Spleen (tissue), 11 donors: ENCODE measurements around the gene AKAP6. TPM values are rescaled to one million over a fixed set of nuclear protein-coding genes. Genes with fewer than 3 reads are reported as not detected.
"Not testable (repeated sequence)": the region's sequence is repeated elsewhere in the genome, so short reads cannot be mapped to it uniquely, and the experiment has no call there.

Source experiments
- DNase-seq: peaks from one replicate; pipeline ENCODE4 v3.0.0-alpha.2; 2020
- H3K27ac ChIP-seq, 8 donors: fragments of 200-600 bp; sonication (generic) in 7 of 8; 1 replicate in 4 of 8; 2 replicates in 4 of 8; pipeline versions ENCODE4 v1.5.0 to v1.8.0; 2016 to 2021; ENCODE audit warnings: inconsistent platforms in 4 of 8, mild to moderate bottlenecking in 4 of 8, moderate library complexity in 1 of 8
- H3K27me3 ChIP-seq, 7 donors: fragments of 200-600 bp; sonication (generic) in 6 of 7; replicated peaks in 1 of 7; 1 replicate in 4 of 7; 2 replicates in 3 of 7; pipeline versions ENCODE4 v1.5.0 to v1.8.0; 2016 to 2021; ENCODE audit warnings: inconsistent platforms in 3 of 7, mild to moderate bottlenecking in 1 of 7
- H3K36me3 ChIP-seq, 6 donors: fragments of 200-600 bp; sonication (generic) in 5 of 6; 1 replicate in 4 of 6; 2 replicates in 2 of 6; pipeline versions ENCODE4 v1.5.0 to v1.8.0; 2016 to 2021; ENCODE audit warnings: inconsistent platforms in 2 of 6
- H3K4me1 ChIP-seq, 6 donors: fragments of 200-600 bp; sonication (generic) in 5 of 6; 1 replicate in 3 of 6; 2 replicates in 3 of 6; pipeline versions ENCODE4 v1.5.0 to v1.8.0; 2016 to 2021; ENCODE audit warnings: inconsistent platforms in 3 of 6
- H3K4me3 ChIP-seq, 8 donors: fragments of 200-600 bp; sonication (generic) in 7 of 8; 1 replicate in 4 of 8; 2 replicates in 4 of 8; pipeline versions ENCODE4 v1.5.0 to v1.8.0; 2016 to 2021; ENCODE audit warnings: inconsistent platforms in 4 of 8, mild to moderate bottlenecking in 4 of 8, moderate library complexity in 2 of 8
- H3K9me3 ChIP-seq, 8 donors: fragments of 200-600 bp; sonication (generic) in 7 of 8; 1 replicate in 4 of 8; 2 replicates in 4 of 8; pipeline versions ENCODE4 v1.5.0 to v1.8.0; 2016 to 2021; ENCODE audit warnings: inconsistent platforms in 4 of 8
- POLR2A ChIP-seq, 3 donors: fragments of 450-650 bp; IDR thresholded peaks; one replicate each; pipeline ENCODE4 v1.5.1; 2017; ENCODE audit warnings: antibody characterized with exemption in 3 of 3, mild to moderate bottlenecking in 1 of 3
- POLR2AphosphoS5 ChIP-seq, 3 donors: sonication (generic); formaldehyde crosslinking; IDR thresholded peaks; one replicate each; pipeline ENCODE4 v1.5.1; 2017; ENCODE audit warnings: antibody characterized with exemption in 3 of 3
- WGBS, 5 donors: extraction: QIAGEN DNeasy Blood & Tissue Kit in 3 of 5; methylation state at CpG; one replicate each; pipeline versions ENCODE4 v1.1.5 to v1.1.7; 2013 to 2018; 5-methylcytosine and 5-hydroxymethylcytosine counted together
- intact Hi-C: fragments of 100-400 bp; cut with DNase I; formaldehyde crosslinking; loops from one replicate; pipeline ENCODE4 v1.15.0; 2023; ENCODE audit warnings: low total_unique reads
- polyA plus RNA-seq, 3 donors: library from polyadenylated mRNA; stranded (reverse); fragments of 200-250 nt; gene quantifications; one replicate each; pipeline ENCODE4 v1.2.1, GENCODE V29; 2013
- total RNA-seq, 7 donors: library from RNA; depleted of rRNA in 3 of 7; stranded (reverse); fragments of >200 nt in 3 of 7; fragmentation: NEBNext Ultra II Directional in 4 of 7; extraction: Animal tissue kit (Norgen Biotek cat#: 25700) in 4 of 7; gene quantifications; one replicate each; pipeline versions ENCODE4 v1.1.0 to v1.2.1, GENCODE V29; 2016 to 2021
- TF ChIP-seq, protein P1 (sequence below), 11 experiments: fragments of 200-600 bp in 7 of 11; fragments of 450-650 bp in 4 of 11; sonication (generic) in 4 of 11; IDR thresholded peaks in 8 of 11; conservative IDR thresholded peaks in 3 of 11; 1 replicate in 7 of 11; 2 replicates in 4 of 11; pipeline versions ENCODE4 v1.4.0 to v1.8.0; 2016 to 2021; ENCODE audit warnings: antibody characterized with exemption in 11 of 11, inconsistent platforms in 4 of 11, mild to moderate bottlenecking in 1 of 11
- donor health status: healthy with polysubstance abuse.
- donor health status: DM: no; HTN: no; CAD: no; lungs with moderate emphysema.
- donor health status: DM: no; HTN: no; CAD: no.
- donor health status: Bipolar disorder and iron deficiency.
- donor health status: healthy.
- donor health status: DM: no; HTN: no; CAD: no.
- donor health status: DM: yes; HTN: yes; CAD: no.

AKAP6 gene
- total and polyA plus RNA-seq, 10 donors = 0.20 to 12.1 (median 4.8) TPM

DNA sequence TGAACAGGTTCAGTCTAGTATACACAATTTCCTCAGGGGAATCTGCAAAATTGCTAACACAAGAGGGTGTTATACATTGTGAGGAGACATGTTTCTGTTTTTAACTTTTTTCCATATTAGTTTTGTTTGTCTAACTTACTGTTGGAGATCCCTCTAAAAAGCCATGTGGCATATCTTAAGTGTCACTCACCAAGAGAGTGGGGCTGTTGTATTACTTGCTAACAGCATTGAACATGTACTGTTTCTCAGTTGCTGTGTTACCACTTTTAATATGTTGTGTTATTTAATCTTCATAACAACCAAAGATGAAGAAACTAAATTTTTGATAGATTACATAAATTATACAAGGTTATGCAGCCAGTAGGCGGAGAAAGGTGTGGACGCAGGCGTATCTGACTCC lies 455.3 kb downstream of the AKAP6 start:
- Histone ChIP-seq H3K27ac (no peak overlapping the region), H3K9me3 (peaks cover 0 to 10% (median 0%) of the 10 kb centered on the region in 8 donors), H3K27me3 (no peaks in the 10 kb centered on the region), H3K36me3 (no peaks in the 10 kb centered on the region), H3K4me1 (no peaks in the 10 kb centered on the region), H3K4me3 (no peak overlapping the region)
- 94 to 98% (median 96%) methylated on average over 3 of the region's 3 CpGs for WGBS, 5 donors
- TF ChIP-seq POLR2A (IDR thresholded peaks at IDR 0.05) = no peak
- TF ChIP-seq POLR2AphosphoS5 (IDR thresholded peaks at IDR 0.05) = no peak
- TF ChIP-seq, protein P1, sequence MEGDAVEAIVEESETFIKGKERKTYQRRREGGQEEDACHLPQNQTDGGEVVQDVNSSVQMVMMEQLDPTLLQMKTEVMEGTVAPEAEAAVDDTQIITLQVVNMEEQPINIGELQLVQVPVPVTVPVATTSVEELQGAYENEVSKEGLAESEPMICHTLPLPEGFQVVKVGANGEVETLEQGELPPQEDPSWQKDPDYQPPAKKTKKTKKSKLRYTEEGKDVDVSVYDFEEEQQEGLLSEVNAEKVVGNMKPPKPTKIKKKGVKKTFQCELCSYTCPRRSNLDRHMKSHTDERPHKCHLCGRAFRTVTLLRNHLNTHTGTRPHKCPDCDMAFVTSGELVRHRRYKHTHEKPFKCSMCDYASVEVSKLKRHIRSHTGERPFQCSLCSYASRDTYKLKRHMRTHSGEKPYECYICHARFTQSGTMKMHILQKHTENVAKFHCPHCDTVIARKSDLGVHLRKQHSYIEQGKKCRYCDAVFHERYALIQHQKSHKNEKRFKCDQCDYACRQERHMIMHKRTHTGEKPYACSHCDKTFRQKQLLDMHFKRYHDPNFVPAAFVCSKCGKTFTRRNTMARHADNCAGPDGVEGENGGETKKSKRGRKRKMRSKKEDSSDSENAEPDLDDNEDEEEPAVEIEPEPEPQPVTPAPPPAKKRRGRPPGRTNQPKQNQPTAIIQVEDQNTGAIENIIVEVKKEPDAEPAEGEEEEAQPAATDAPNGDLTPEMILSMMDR (IDR thresholded peaks at IDR 0.05 in 8 of 11, conservative IDR thresholded peaks at IDR 0.05 in 3 of 11) = no peak
- intact Hi-C loops = no loop called here
- DNase-seq = no peak

DNA sequence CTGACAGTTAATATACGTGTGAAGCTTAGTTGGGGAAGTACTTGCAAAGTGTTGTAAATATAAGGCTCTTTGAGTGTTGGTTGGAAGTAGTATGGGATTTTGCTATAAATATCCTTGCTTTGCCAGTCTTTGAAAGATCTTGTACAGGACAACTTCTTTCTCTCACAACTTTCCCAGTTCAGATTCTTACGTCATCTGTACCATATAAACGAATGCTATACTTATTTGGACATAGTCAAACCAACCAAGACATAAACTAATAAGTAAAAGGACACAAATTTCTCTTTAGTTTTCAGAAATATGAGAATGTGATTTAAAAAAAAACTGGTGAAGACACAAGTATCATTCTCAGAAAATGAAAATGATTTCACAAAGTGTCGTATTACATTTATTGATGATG lies 456.5 kb downstream of the AKAP6 start:
- Histone ChIP-seq H3K4me3 (no peak overlapping the region), H3K9me3 (peaks cover 0 to 12% (median under 1%) of the 10 kb centered on the region in 8 donors), H3K4me1 (no peaks in the 10 kb centered on the region), H3K27me3 (no peaks in the 10 kb centered on the region), H3K27ac (no peak overlapping the region), H3K36me3 (no peaks in the 10 kb centered on the region)
- DNase-seq = no peak
- 64 to 70% (median 66%) methylated on average over 4 of the region's 4 CpGs for WGBS, 5 donors
- intact Hi-C loops = no loop called here
- TF ChIP-seq, protein P1 (IDR thresholded peaks at IDR 0.05 in 8 of 11, conservative IDR thresholded peaks at IDR 0.05 in 3 of 11) = no peak
- TF ChIP-seq POLR2AphosphoS5 (IDR thresholded peaks at IDR 0.05) (no peak), POLR2A (IDR thresholded peaks at IDR 0.05) (no peak)

DNA sequence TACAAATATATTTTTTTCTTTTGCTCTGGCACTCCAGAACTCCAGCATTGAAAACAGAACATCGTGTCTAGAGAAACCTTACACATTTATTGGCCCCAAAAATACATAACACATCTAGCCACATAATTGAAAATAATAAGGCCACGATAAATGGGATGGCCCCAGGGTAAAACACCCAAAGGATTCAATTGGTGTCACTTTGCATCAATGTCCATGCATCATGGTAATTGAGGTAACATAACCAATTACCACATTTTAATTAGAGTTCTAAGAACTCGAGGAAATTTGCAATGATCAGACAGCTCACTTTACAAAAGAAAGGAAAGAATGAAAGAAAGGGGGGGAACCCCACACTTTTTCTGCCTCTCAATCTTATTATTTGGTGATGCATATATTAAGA lies 457.8 kb downstream of the AKAP6 start:
- Histone ChIP-seq H3K36me3 (no peaks in the 10 kb centered on the region), H3K4me3 (no peak overlapping the region), H3K4me1 (no peaks in the 10 kb centered on the region), H3K27ac (no peak overlapping the region), H3K9me3 (peaks cover 0 to 25% (median 14%) of the 10 kb centered on the region in 8 donors), H3K27me3 (no peaks in the 10 kb centered on the region)
- TF ChIP-seq POLR2AphosphoS5 (IDR thresholded peaks at IDR 0.05) (no peak), POLR2A (IDR thresholded peaks at IDR 0.05) (no peak)
- TF ChIP-seq, protein P1 (IDR thresholded peaks at IDR 0.05 in 8 of 11, conservative IDR thresholded peaks at IDR 0.05 in 3 of 11) = no peak
- intact Hi-C loops = no loop called here
- no peak for DNase-seq
- WGBS, 5 donors = 73 to 87% (median 80%) methylated on average over 3 of the region's 3 CpGs

DNA sequence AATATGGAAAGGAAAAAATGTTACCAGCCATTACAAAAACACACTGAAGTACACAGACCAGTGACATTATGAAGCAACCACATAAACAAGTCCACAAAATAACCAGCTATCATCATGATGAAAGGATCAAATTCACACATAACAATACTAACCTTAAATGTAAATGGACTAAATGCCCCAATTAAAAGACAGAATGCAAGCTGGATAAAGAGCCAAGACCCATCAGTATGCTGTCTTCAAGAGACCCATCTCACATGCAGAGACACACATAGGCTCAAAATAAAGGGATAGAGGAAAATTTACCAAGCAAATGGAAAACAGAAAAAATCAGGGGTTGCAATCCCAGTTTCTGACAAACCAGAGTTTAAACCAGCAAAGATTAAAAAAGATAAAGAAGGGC lies 463.9 kb downstream of the AKAP6 start:
- peaks cover 5 to 83% (median 55%) of the 10 kb centered on the region in 8 donors for H3K9me3 ChIP-seq
- DNase-seq, H3K27me3 ChIP-seq, H3K4me1 ChIP-seq, H3K36me3 ChIP-seq, H3K4me3 ChIP-seq, intact Hi-C loops, H3K27ac ChIP-seq: not testable (repeated sequence)

DNA sequence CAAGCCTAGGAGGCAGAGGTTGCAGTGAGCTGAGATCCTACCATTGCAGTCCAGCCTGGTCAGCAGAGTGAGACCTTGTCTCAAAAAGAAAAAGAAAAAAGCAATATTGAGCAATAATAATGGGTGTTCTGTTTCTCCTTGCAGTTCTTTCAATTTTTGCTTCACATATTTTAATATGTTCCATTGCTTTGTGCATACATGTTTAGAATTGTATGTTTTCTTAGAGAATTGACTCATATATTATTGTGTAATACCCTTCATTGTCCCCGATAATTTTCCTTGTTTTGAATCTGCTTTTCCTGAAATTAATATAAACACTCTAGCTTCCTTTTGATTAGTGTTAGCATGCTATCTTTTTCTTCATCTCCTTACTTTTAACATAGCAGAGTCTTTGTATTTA lies 471.2 kb downstream of the AKAP6 start:
- peaks cover 13 to 90% (median 76%) of the 10 kb centered on the region in 8 donors for H3K9me3 ChIP-seq
- 88 to 95% (median 93%) methylated on average over 1 of the region's 1 CpG for WGBS, 5 donors
- DNase-seq = no peak
- no peak for TF ChIP-seq POLR2AphosphoS5 (IDR thresholded peaks at IDR 0.05)
- TF ChIP-seq POLR2A (IDR thresholded peaks at IDR 0.05) = no peak
- TF ChIP-seq, protein P1 (IDR thresholded peaks at IDR 0.05 in 8 of 11, conservative IDR thresholded peaks at IDR 0.05 in 3 of 11) = no peak
- H3K27ac ChIP-seq = no peak overlapping the region
- H3K27me3 ChIP-seq = no peaks in the 10 kb centered on the region
- intact Hi-C loops = no loop called here
- no peaks in the 10 kb centered on the region for H3K36me3 ChIP-seq
- H3K4me3 ChIP-seq = no peak overlapping the region
- H3K4me1 ChIP-seq = no peaks in the 10 kb centered on the region
